Endometrial microvascular endothelial cells (primary cell): ENCODE measurements around the gene RBM28. TPM values are rescaled to one million over a fixed set of nuclear protein-coding genes. Genes with fewer than 3 reads are reported as not detected.

Experiments
- in situ Hi-C: cut with HindIII; loops from 2 replicates; pipeline ENCODE4 v1.10.0; 2017; ENCODE audit warnings: low sequenced_read_pairs, low pct_unique_long_range_greater_than_20kb; ENCODE audit errors: inconsistent ontology term
- total RNA-seq: library from RNA; depleted of rRNA; stranded (reverse); fragments of >200 nt; gene quantifications from one replicate; pipeline ENCODE4 v1.2.3, GENCODE V29; 2015; ENCODE audit errors: inconsistent ontology term

Gene RBM28
- total RNA-seq, 1 donor from 2014 or later, result 26.8 TPM

DNA sequence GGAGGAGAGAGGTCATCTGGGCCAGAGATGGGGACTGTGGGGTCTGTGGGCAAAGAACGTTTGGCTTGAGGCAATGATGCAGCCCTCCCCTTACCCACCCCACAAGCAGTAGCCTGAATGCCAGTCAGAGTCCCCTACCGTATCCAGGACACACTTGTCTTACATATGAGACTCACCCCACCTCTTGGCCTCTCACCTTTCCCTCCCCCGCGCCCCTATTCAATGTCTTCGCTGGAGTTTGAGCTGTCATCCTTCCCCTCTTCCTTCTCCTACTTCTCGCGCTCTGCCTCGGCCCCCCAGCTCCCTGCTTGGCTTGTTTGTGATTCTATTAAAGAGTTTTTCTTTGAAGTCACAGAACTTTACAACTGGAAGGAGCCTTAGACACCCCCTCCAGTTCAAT, 8.9 kb upstream of the RBM28 start:
- in situ Hi-C loops, result no loop called here

- in situ Hi-C loops, result no loop called here
Measured at GRCh38 chr7:128352153-128352537, 8.4 kb upstream of the RBM28 start.

GRCh38 chr7:128351296-128352152, 7.8 kb upstream of the RBM28 start:
- in situ Hi-C loops, result no loop called here

GRCh38 chr7:128350708-128351295, 7.1 kb upstream of the RBM28 start:
- in situ Hi-C loops, result no loop called here

DNA sequence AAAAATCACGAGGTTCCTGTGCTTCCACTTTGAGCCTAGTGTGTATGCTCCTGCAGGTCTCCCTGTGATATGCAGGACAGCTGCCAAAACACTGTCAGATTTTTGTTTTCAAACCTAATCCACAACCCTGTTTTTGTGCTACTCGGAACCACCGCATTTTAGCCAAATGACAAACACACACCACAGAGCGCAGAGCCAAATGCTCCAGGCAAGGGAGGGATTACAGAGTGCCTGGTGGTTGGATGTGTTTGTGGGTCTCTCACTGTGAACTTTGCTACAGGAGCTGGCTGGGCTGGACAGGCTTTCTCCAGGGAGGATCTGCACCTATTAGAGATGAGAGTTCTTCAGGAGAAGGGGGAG, 5.7 kb upstream of the RBM28 start:
- in situ Hi-C loops, result no loop called here

- in situ Hi-C loops, result no loop called here
Measured at GRCh38 chr7:128347647-128348097, 4.0 kb upstream of the RBM28 start.

DNA sequence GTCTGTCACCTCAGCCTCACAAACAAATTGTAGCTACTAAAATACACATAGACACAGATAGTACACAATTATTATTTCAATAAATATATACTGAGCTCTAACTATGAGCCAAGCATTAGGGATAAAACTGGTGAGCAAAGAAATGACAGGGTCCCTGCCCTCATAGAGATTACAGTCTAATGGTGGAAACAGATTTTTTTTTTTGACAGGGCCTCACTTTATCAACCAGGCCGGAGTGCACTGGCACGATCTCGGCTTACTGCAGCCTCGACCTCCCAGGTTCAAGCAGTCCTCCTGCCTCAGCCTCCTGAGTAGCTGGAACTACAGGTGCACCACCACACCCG, 695 bp upstream of the RBM28 start:
- in situ Hi-C loops, result no loop called here

GRCh38 chr7:128341733-128342132, 2.0 kb downstream of the RBM28 start:
- in situ Hi-C loops, result no loop called here

DNA sequence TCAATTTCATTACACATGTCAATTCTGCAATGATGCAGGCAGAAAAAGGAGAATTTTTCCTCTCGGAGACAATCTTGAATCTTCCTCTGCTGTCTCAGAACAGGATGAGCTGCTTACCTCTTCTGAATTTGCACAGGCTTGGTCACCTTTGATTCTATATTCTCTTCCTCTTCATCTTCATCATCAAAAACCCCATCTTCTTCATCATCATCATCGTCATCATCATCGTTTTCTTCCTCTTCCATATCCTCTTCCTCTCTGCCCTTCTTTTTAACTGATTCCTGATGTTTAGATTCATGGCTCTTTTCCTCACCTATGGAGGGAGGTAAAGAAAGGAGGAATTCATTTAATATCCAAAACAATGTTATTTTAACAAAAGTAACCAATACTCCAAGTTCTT, 8.0 kb downstream of the RBM28 start:
- in situ Hi-C loops, result no loop called here

GRCh38 chr7:128324368-128324680, 19.4 kb downstream of the RBM28 start:
- in situ Hi-C loops, result no loop called here

DNA sequence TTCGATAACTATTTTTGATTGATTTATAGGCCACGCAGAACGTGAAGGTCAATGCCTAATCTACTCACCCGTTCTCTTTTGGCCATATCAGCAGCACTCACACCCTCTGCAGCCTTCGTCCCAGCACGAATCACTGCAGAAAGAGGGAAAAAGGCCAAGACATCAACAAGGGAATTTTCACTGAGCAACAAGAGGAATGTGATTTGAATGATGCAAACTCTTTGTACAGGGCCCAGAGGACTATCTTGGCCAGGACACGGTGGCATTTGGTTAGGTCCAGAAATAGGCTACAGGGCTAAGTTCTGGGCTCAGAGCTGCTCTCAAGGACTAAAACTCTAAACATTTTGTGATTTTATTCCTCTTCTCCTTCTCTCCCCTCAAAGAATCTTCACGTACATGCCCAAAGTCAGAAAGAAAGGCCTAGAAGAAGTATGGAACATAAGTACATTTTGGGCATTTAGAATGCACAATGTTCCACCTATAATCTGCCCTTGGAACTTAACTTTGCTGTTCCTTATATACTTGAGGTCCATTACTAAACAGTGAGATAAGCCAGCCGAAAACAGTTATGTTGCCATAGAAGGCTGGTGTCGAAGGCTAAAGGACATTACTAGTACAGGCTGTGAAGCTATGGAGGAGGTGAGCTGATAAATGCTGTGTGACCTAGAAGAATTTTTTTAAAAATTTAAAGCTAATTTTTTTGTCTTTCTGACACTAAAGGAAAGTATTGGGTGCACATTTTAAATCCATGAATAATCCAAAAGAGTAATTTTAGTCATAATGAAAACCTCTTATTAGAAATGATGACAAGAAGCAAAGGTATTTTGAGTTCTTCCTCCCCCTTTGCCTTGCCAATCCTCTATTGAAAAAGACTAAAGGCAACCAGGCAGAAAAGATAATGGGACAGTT, 20.0 kb downstream of the RBM28 start:
- in situ Hi-C loops, result no loop called here

DNA sequence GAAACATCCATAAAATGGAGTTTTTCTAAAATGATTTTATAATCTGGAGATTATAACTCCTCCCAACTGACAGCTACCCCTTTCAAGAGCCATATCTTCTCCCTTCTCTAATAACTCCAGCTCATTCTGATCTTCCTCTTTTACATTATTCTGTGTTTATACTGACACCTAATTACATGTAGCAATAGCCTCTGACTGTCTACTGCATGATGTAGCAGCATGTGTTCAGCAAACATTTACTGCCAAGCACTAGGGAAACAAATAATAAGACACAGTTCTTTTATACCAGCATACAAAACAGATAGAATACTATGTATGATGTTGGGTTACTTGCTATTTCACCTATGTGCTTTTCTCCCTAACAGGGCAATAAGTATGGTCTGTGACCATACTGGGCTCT, 20.7 kb downstream of the RBM28 start:
- in situ Hi-C loops, result no loop called here

DNA sequence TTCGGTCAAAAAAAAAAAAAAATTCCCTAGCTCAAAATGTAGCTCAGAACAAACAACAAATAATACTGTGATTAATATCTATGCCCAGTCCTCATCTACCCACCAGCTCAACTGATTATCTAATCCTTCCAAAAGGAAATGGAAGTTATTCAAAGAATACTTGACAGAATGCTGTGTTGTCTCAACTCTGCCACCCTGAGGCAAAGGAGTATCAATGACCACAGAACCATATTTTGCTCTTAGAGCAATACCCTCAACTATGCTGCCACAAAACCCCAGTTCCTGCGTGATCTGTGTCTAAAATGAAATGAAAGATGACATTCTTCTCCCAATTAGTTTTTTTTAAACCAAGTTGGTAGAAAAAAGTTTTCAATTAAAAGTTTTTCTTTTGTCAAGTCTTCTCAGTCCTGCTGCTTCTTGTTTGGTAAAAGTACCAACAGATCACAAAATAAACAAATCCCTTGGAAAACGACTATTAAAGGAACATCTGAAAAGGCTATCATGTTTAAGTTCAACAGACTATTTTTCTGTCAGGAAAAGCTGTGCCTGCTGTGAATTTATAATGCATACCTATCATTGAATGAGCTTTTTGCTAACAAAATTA, 21.6 kb downstream of the RBM28 start:
- in situ Hi-C loops, result no loop called here

DNA sequence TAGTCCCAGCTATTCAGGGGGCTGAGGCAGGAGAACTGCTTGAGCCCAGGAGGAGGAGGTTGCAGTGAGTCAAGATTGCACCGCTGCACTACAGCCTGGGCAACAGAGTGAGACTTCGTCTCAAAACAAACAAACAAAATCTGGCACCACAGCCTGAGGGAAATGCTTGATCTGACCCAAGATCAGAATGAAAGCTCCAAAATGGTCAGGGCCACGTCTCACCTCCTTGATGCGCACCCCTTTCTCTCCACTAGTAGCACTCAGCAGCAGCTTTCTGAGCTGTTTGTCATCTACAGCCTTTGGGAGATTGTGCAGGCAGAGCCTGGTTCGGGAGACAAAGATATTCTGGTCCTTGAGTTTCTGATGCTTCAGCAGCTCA, 22.7 kb downstream of the RBM28 start:
- in situ Hi-C loops, result no loop called here

- in situ Hi-C loops, result no loop called here
Measured at GRCh38 chr7:128318691-128319090, 25.0 kb downstream of the RBM28 start.

DNA sequence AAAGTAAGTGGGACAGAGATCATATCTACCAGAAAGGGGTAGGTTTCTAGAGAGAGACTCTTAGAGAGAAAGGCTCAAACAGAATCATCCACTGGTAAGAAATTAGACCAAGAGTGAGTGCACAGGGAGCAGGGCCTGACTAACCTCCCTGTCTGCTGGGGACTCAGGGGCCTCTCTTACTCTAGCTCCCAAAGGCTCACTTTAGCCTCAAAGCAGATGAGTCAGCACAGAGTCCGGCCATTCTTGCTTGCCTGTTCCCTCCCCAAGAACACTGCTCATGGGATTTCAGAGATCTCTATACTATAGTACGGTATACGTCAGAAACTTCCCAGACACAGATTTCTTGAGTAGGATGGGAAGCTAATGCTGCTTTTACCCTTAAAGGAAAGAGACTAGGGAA, 32.7 kb downstream of the RBM28 start:
- in situ Hi-C loops, result no loop called here

DNA sequence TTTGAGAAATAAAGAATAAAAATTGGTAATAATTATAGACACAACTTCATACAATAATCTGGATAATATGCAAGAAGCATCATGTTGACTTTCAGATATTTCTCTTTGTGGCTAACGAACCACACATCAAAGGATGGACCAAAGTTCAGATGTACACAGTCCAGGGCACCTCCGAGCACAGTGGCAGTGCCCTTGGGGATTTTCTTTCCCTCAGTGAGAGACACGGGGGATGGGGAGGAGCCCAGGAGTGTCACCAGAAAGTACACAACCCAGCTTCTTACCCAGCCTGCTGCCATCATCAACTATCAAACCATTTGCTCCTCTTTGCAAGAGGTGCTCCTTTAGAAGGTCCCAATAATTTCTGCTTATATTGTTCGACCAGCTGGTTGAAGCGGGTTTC, 33.2 kb downstream of the RBM28 start:
- in situ Hi-C loops, result no loop called here

GRCh38 chr7:128309976-128310375, 33.7 kb downstream of the RBM28 start:
- in situ Hi-C loops, result no loop called here

GRCh38 chr7:128309124-128309523, 34.6 kb downstream of the RBM28 start:
- in situ Hi-C loops, result no loop called here

GRCh38 chr7:128307061-128307460, 36.6 kb downstream of the RBM28 start:
- in situ Hi-C loops, result no loop called here
